H1 (cell line): ENCODE measurements around the gene STARD3NL. TPM values are rescaled to one million over a fixed set of nuclear protein-coding genes. Genes with fewer than 3 reads are reported as not detected.

Source experiments
- CTCF ChIA-PET: fragments of 300-600 bp; sonication (Branson Sonifier 250); formaldehyde crosslinking; loops from one replicate; lab custom pipeline; 2021; ENCODE audit not compliant: partially characterized antibody; lab: Charles Lee
- POLR2A ChIA-PET: fragments of 300-600 bp; sonication (Branson Sonifier 250); formaldehyde crosslinking; loops from one replicate; lab custom pipeline; 2021; ENCODE audit warnings: inconsistent platforms; ENCODE audit not compliant: partially characterized antibody; lab: Charles Lee
- DNase-seq, 2 experiments: peaks; one replicate each; pipeline versions ENCODE4 v3.0.0 to v3.0.0-alpha.2; 2010 to 2022; ENCODE audit warnings: low spot score in 2 of 2, low read depth in 1 of 2, mixed read lengths in 1 of 2
- FAIRE-seq: peaks from 2 replicates; lab custom pipeline; 2011; peaks lifted over from hg19 to GRCh38; lab: Jason Lieb, UNC
- H2AFZ ChIP-seq: 2 replicates; pipeline ENCODE4 v1.8.1; 2012; ENCODE audit warnings: low read length, inconsistent platforms
- H2AK5ac ChIP-seq: 2 replicates; pipeline ENCODE4 v1.6.1; 2013; ENCODE audit warnings: low read depth, low read length
- H2BK120ac ChIP-seq: replicated peaks from 2 replicates; pipeline ENCODE3; 2013; ENCODE audit warnings: low read depth, low read length, inconsistent platforms
- H2BK12ac ChIP-seq: 2 replicates; pipeline ENCODE4 v1.6.1; 2013; ENCODE audit warnings: low read depth, low read length
- H2BK15ac ChIP-seq: 2 replicates; pipeline ENCODE4 v1.6.1; 2013; ENCODE audit warnings: low read length
- H2BK20ac ChIP-seq: 2 replicates; pipeline ENCODE4 v1.6.1; 2013; ENCODE audit warnings: low read length
- H2BK5ac ChIP-seq: 2 replicates; pipeline ENCODE4 v1.6.1; 2013; ENCODE audit warnings: low read depth, low read length
- H3K14ac ChIP-seq: 2 replicates; pipeline ENCODE4 v1.6.1; 2013; ENCODE audit warnings: inconsistent platforms; ENCODE audit not compliant: insufficient read length
- H3K18ac ChIP-seq: 2 replicates; pipeline ENCODE4 v1.6.1; 2013; ENCODE audit warnings: low read length; ENCODE audit errors: extremely low read depth
- H3K23ac ChIP-seq: 2 replicates; pipeline ENCODE4 v1.6.1; 2013; ENCODE audit warnings: inconsistent platforms; ENCODE audit not compliant: insufficient read length
- H3K23me2 ChIP-seq: 2 replicates; pipeline ENCODE4 v1.6.1; 2013; ENCODE audit warnings: low read depth, low read length
- H3K27ac ChIP-seq: 2 replicates; pipeline ENCODE4 v1.6.1; 2011; ENCODE audit warnings: low read depth, low read length, inconsistent platforms
- H3K27me3 ChIP-seq, 4 experiments: replicated peaks in 1 of 4; 1 replicate in 1 of 4; 2 replicates in 3 of 4; pipeline versions ENCODE4 v1.6.1 to v1.8.1; 2011 to 2013; ENCODE audit warnings: low read length in 3 of 4, mild to moderate bottlenecking in 3 of 4, inconsistent platforms in 2 of 4, mixed read lengths in 2 of 4, moderate library complexity in 1 of 4; ENCODE audit not compliant: control insufficient read depth in 3 of 4, insufficient read depth in 3 of 4; ENCODE audit errors: extremely low read depth in 1 of 4
- H3K36me3 ChIP-seq, 4 experiments: 2 replicates each; pipeline versions ENCODE4 v1.6.1 to v1.8.1; 2011 to 2013; ENCODE audit warnings: mild to moderate bottlenecking in 4 of 4, low read length in 3 of 4, moderate library complexity in 2 of 4, control low read depth in 1 of 4, inconsistent platforms in 1 of 4; ENCODE audit not compliant: insufficient read depth in 4 of 4, control insufficient read depth in 2 of 4
- H3K4ac ChIP-seq: replicated peaks from 2 replicates; pipeline ENCODE3; 2013; ENCODE audit warnings: low read length, low read depth, mixed read lengths, inconsistent platforms; ENCODE audit not compliant: insufficient read length
- H3K4me1 ChIP-seq, 4 experiments: replicated peaks in 1 of 4; 1 replicate in 1 of 4; 2 replicates in 3 of 4; pipeline versions ENCODE4 v1.6.1 to v1.8.1; 2011 to 2013; ENCODE audit warnings: low read length in 3 of 4, inconsistent platforms in 2 of 4, mixed read lengths in 1 of 4; ENCODE audit not compliant: insufficient read depth in 4 of 4, control insufficient read depth in 3 of 4
- H3K4me2 ChIP-seq, 2 experiments: 2 replicates each; pipeline versions ENCODE4 v1.6.1 to v1.8.1; 2011 to 2013; ENCODE audit warnings: low read depth in 2 of 2, low read length in 2 of 2, control low read depth in 1 of 2, inconsistent platforms in 1 of 2, mild to moderate bottlenecking in 1 of 2; ENCODE audit not compliant: insufficient read depth in 1 of 2
- H3K4me3 ChIP-seq, 4 experiments: fragments of 200-600, 300-600 bp in 1 of 4; sonication (generic), shearing (Covaris generic), sonication (Bioruptor Twin) in 1 of 4; 2 replicates each; pipeline versions ENCODE4 v1.5.1 to v1.8.1; 2011 to 2016; ENCODE audit warnings: low read length in 4 of 4, low read depth in 3 of 4, control low read depth in 2 of 4, inconsistent platforms in 2 of 4, mild to moderate bottlenecking in 2 of 4, mixed read lengths in 1 of 4, moderate library complexity in 1 of 4; ENCODE audit not compliant: insufficient read depth in 2 of 4; ENCODE audit errors: extremely low read depth in 1 of 4
- H3K56ac ChIP-seq: replicated peaks from 2 replicates; pipeline ENCODE3; 2013; ENCODE audit warnings: low read depth, mild to moderate bottlenecking, mixed read lengths, low read length, inconsistent platforms; ENCODE audit not compliant: insufficient read length
- H3K79me1 ChIP-seq: 2 replicates; pipeline ENCODE4 v1.6.1; 2013; ENCODE audit warnings: low read depth, low read length, control low read depth
- H3K79me2 ChIP-seq, 2 experiments: 2 replicates each; pipeline versions ENCODE4 v1.6.1 to v1.8.1; 2012 to 2013; ENCODE audit warnings: low read length in 2 of 2, mild to moderate bottlenecking in 2 of 2, inconsistent platforms in 1 of 2; ENCODE audit not compliant: insufficient read depth in 2 of 2, control insufficient read depth in 1 of 2
- H3K9ac ChIP-seq, 4 experiments: replicated peaks in 1 of 4; 1 replicate in 1 of 4; 2 replicates in 3 of 4; pipeline versions ENCODE4 v1.6.1 to v1.8.1; 2011 to 2013; ENCODE audit warnings: low read depth in 3 of 4, low read length in 3 of 4, control low read depth in 2 of 4, mild to moderate bottlenecking in 2 of 4, moderate library complexity in 2 of 4, inconsistent platforms in 1 of 4; ENCODE audit errors: extremely low read depth in 1 of 4
- H3K9me3 ChIP-seq, 2 experiments: 2 replicates each; pipeline versions ENCODE4 v1.6.1 to v1.8.1; 2012 to 2013; ENCODE audit warnings: mild to moderate bottlenecking in 2 of 2, moderate library complexity in 2 of 2, control low read depth in 1 of 2, inconsistent platforms in 1 of 2, low read depth in 1 of 2, low read length in 1 of 2, mixed read lengths in 1 of 2; ENCODE audit not compliant: insufficient read depth in 2 of 2
- H4K20me1 ChIP-seq, 2 experiments: replicated peaks in 1 of 2; 2 replicates each; pipeline versions ENCODE3 to v1.8.1; 2011 to 2013; ENCODE audit warnings: inconsistent platforms in 2 of 2, low read length in 2 of 2, mild to moderate bottlenecking in 1 of 2; ENCODE audit not compliant: insufficient read depth in 2 of 2, control insufficient read depth in 1 of 2
- H4K5ac ChIP-seq: 2 replicates; pipeline ENCODE4 v1.6.1; 2013; ENCODE audit warnings: low read length, low read depth, mixed read lengths, inconsistent platforms; ENCODE audit not compliant: insufficient read length
- H4K8ac ChIP-seq: 2 replicates; pipeline ENCODE4 v1.8.0; 2013; ENCODE audit warnings: mild to moderate bottlenecking, moderate library complexity, low read length, inconsistent platforms; ENCODE audit not compliant: insufficient read depth; ENCODE audit errors: extremely low read depth
- H4K91ac ChIP-seq: replicated peaks from 2 replicates; pipeline ENCODE3; 2013; ENCODE audit warnings: low read length, mixed read lengths, inconsistent platforms; ENCODE audit not compliant: insufficient read length
- ASH2L ChIP-seq: fragments of 200-600, 300-600 bp; sonication (generic); IDR thresholded peaks from one replicate; pipeline ENCODE4 v1.7.1; 2017; ENCODE audit warnings: low read length
- CBX8 ChIP-seq: fragments of 300-800, 300-1000 bp; sonication (generic); IDR thresholded peaks from 2 replicates; pipeline ENCODE4 v1.7.1; 2016; ENCODE audit warnings: low read depth, low read length, borderline replicate concordance
- CEBPB ChIP-seq: IDR thresholded peaks from 2 replicates; pipeline ENCODE4 v1.6.1; 2012; ENCODE audit warnings: low read depth, low read length
- CTBP2 ChIP-seq: IDR thresholded peaks from 2 replicates; pipeline ENCODE4 v1.7.0; 2011; ENCODE audit warnings: borderline replicate concordance, mild to moderate bottlenecking, moderate library complexity, mixed read lengths, low read length; ENCODE audit not compliant: insufficient read depth, insufficient read length
- FOSL1 ChIP-seq: IDR thresholded peaks from 2 replicates; pipeline ENCODE4 v1.6.1; 2011; ENCODE audit warnings: mild to moderate bottlenecking, low read depth, low read length, moderate library complexity; ENCODE audit not compliant: insufficient read depth
- HDAC6 ChIP-seq: IDR thresholded peaks from one replicate; pipeline ENCODE4 v1.7.1; 2012; ENCODE audit warnings: low read depth, mild to moderate bottlenecking, inconsistent platforms, low read length, moderate library complexity
- KDM4A ChIP-seq: IDR thresholded peaks from one replicate; pipeline ENCODE4 v1.7.1; 2012; ENCODE audit warnings: low read depth, mild to moderate bottlenecking, moderate library complexity, low read length, inconsistent platforms; ENCODE audit not compliant: severe bottlenecking
- KDM5A ChIP-seq: fragments of 200-600 bp; IDR thresholded peaks from 2 replicates; pipeline ENCODE4 v1.7.1; 2012; ENCODE audit warnings: mild to moderate bottlenecking, low read length, inconsistent platforms, mixed read lengths
- POLR2A ChIP-seq, 2 experiments: IDR thresholded peaks; 1 replicate in 1 of 2; 2 replicates in 1 of 2; pipeline ENCODE4 v1.6.1; 2011; ENCODE audit warnings: low read depth in 2 of 2, low read length in 2 of 2, mild to moderate bottlenecking in 2 of 2; ENCODE audit errors: control extremely low read depth in 1 of 2
- POU5F1 ChIP-seq: IDR thresholded peaks from 2 replicates; pipeline ENCODE4 v1.6.1; 2011; ENCODE audit warnings: low read depth, mild to moderate bottlenecking, low read length, moderate library complexity
- SIRT6 ChIP-seq: IDR thresholded peaks from one replicate; pipeline ENCODE4 v1.7.1; 2012; ENCODE audit warnings: low read length, inconsistent platforms
- SRF ChIP-seq: IDR thresholded peaks from 2 replicates; pipeline ENCODE4 v1.6.1; 2011; ENCODE audit warnings: mild to moderate bottlenecking, low read depth, low read length, moderate library complexity
- SUZ12 ChIP-seq: fragments of 200-600 bp; sonication (generic); IDR thresholded peaks from 2 replicates; pipeline ENCODE4 v1.6.1; 2012; ENCODE audit warnings: mild to moderate bottlenecking, inconsistent platforms, low read length, moderate library complexity, mixed read lengths
- YY1 ChIP-seq: IDR thresholded peaks from 2 replicates; pipeline ENCODE4 v1.6.1; 2011; ENCODE audit warnings: low read depth, mild to moderate bottlenecking, low read length
- WGBS, 2 experiments: shearing (Covaris generic) in 1 of 2; methylation state at CpG; one replicate each; pipeline versions ENCODE4 v1.1.6 to v1.1.7; 2013 to 2015; ENCODE audit warnings: low lambda C conversion rate in 2 of 2, mixed read lengths in 2 of 2, inconsistent platforms in 1 of 2, low coverage in 1 of 2, missing lambda C conversion rate in 1 of 2; ENCODE audit not compliant: insufficient replicate concordance in 2 of 2, insufficient coverage in 1 of 2, insufficient read length in 1 of 2; ENCODE audit errors: extremely low coverage in 1 of 2, missing lambda C conversion rate in 1 of 2; 5-methylcytosine and 5-hydroxymethylcytosine counted together
- polyA plus RNA-seq, 7 experiments: library from polyadenylated mRNA; depleted of rRNA in 3 of 7; stranded (reverse) in 5 of 7; unstranded in 2 of 7; fragments of >200 nt in 5 of 7; fragments of 200-250 nt in 2 of 7; gene quantifications; 1 replicate in 5 of 7; 2 replicates in 1 of 7; 4 replicates in 1 of 7; pipeline versions ENCODE4 v1.2.1 to v1.2.3, GENCODE V29; 2011 to 2013; ENCODE audit warnings: missing spikeins in 2 of 7, mixed read lengths in 2 of 7
- total RNA-seq: library from RNA; stranded (reverse); fragmentation: NEBNext Ultra II Directional; extraction: Animal tissue kit (Norgen Biotek cat#: 25700); gene quantifications from 2 replicates; pipeline ENCODE4 v1.2.1, GENCODE V29; 2021
- TF ChIP-seq, protein P1 (sequence below): IDR thresholded peaks from 2 replicates; pipeline ENCODE4 v1.6.1; 2012; ENCODE audit warnings: inconsistent platforms

Gene STARD3NL
- total and polyA plus RNA-seq, 2 of the 8 experiments (the other 6 are each of a cell fraction or from before 2014, with no cell fraction given), result 27.1 to 40.5 TPM

DNA sequence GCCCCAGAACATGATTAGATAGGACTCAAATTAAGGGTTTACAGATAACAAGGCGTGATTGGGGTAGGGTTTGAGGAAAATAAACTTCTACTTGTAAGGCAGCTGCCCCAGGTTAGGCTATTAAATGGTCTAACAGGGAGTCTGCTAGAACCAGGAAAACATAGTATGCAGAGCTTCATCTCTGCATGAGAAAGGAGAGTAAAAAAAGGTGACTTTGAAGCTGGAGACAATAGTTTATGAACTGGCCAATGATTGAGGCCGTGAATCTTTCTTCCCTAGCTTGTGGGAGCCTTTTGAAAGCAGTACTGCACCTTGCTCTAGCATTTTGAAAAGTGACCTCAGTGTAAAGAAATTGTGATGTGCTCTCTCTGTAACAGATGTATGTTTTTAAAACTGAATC lies 48.5 kb upstream of the STARD3NL start:
- no peak overlapping the region for H4K8ac ChIP-seq
- H2AFZ ChIP-seq, result no peak overlapping the region
- H4K5ac ChIP-seq, result no peak overlapping the region
- ChIA-PET POLR2A (no interaction called here), CTCF (no interaction called here)
- H4K91ac ChIP-seq, result no peak overlapping the region
- no peak overlapping the region for H3K56ac ChIP-seq
- H3K4ac ChIP-seq, result no peak overlapping the region
- no peak overlapping the region for H3K4me2 ChIP-seq
- H2BK5ac ChIP-seq, result no peak overlapping the region
- no peak overlapping the region for H3K14ac ChIP-seq
- no peak overlapping the region for H3K23ac ChIP-seq
- H3K36me3 ChIP-seq, result no peaks in the 10 kb centered on the region
- FAIRE-seq (no peak), DNase-seq (no peak)
- H3K4me3 ChIP-seq, result no peak overlapping the region
- H2BK120ac ChIP-seq, result no peak overlapping the region
- H2BK20ac ChIP-seq, result no peak overlapping the region
- H2AK5ac ChIP-seq, result no peak overlapping the region
- no peaks in the 10 kb centered on the region for H3K23me2 ChIP-seq
- no peak overlapping the region for H3K27ac ChIP-seq
- H2BK15ac ChIP-seq, result no peak overlapping the region
- H3K27me3 ChIP-seq, result no peaks in the 10 kb centered on the region
- no peak overlapping the region for H3K18ac ChIP-seq
- no peak overlapping the region for H2BK12ac ChIP-seq
- no peaks in the 10 kb centered on the region for H4K20me1 ChIP-seq
- WGBS, 2 experiments, result 76% methylated on average over 2 of the region's 2 CpGs; no CpG with 5 or more reads in 1 of the 2 experiments
- no peak overlapping the region for H3K9ac ChIP-seq
- H3K79me2 ChIP-seq, result no peaks in the 10 kb centered on the region
- H3K79me1 ChIP-seq, result no peaks in the 10 kb centered on the region
- H3K4me1 ChIP-seq, result peaks cover 0 to 3% (median 0%) of the 10 kb centered on the region in 4 experiments; a peak in 2 of 7 replicates
- H3K9me3 ChIP-seq, result no peaks in the 10 kb centered on the region
- TF ChIP-seq, protein P1, sequence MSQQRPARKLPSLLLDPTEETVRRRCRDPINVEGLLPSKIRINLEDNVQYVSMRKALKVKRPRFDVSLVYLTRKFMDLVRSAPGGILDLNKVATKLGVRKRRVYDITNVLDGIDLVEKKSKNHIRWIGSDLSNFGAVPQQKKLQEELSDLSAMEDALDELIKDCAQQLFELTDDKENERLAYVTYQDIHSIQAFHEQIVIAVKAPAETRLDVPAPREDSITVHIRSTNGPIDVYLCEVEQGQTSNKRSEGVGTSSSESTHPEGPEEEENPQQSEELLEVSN, result no peak
- TF ChIP-seq HDAC6 (no peak), KDM4A (no peak), SIRT6 (no peak), CBX8 (no peak), SRF (no peak), FOSL1 (no peak), CEBPB (no peak), POU5F1 (no peak), KDM5A (no peak), POLR2A (IDR thresholded peaks at IDR 0.05; ENCODE audit: control extremely low read depth in 1 of 2, low read depth in 2 of 2, low read length in 2 of 2) (no peak), CTBP2 (no peak), YY1 (no peak), SUZ12 (no peak), ASH2L (no peak)
